H9 (cell line): ENCODE measurements around the gene AKAP5. TPM values are rescaled to one million over a fixed set of nuclear protein-coding genes. Genes with fewer than 3 reads are reported as not detected.

Experiments used
- DNase-seq: peaks from one replicate; pipeline ENCODE4 v3.0.0-alpha.2; 2017
- H2AFZ ChIP-seq: one replicate; pipeline ENCODE4 v1.6.1; 2013; ENCODE audit warnings: mild to moderate bottlenecking, low read length, control low read depth, moderate library complexity
- H2AK5ac ChIP-seq: 2 replicates; pipeline ENCODE4 v1.6.1; 2013; ENCODE audit warnings: low read length, control low read depth, mixed read lengths; ENCODE audit not compliant: insufficient read length
- H2BK120ac ChIP-seq: one replicate; pipeline ENCODE4 v1.6.1; 2013; ENCODE audit warnings: low read depth, mild to moderate bottlenecking, low read length, control low read depth, inconsistent platforms; ENCODE audit not compliant: poor library complexity, severe bottlenecking
- H2BK12ac ChIP-seq: 2 replicates; pipeline ENCODE4 v1.6.1; 2013; ENCODE audit warnings: low read length, control low read depth, mixed read lengths, low read depth; ENCODE audit not compliant: insufficient read length
- H2BK15ac ChIP-seq: 2 replicates; pipeline ENCODE4 v1.6.1; 2013; ENCODE audit warnings: low read depth, low read length, control low read depth
- H2BK20ac ChIP-seq: one replicate; pipeline ENCODE4 v1.6.1; 2013; ENCODE audit warnings: low read depth, mild to moderate bottlenecking, low read length, control low read depth, inconsistent platforms; ENCODE audit not compliant: poor library complexity, severe bottlenecking
- H2BK5ac ChIP-seq: 2 replicates; pipeline ENCODE4 v1.6.1; 2013; ENCODE audit warnings: low read length, control low read depth, mixed read lengths; ENCODE audit not compliant: insufficient read length
- H3K14ac ChIP-seq: 2 replicates; pipeline ENCODE4 v1.6.1; 2013; ENCODE audit warnings: low read length, control low read depth; ENCODE audit not compliant: insufficient read depth
- H3K18ac ChIP-seq: 2 replicates; pipeline ENCODE4 v1.6.1; 2013; ENCODE audit warnings: low read depth, mild to moderate bottlenecking, mixed read lengths, low read length, control low read depth; ENCODE audit not compliant: insufficient read length
- H3K23ac ChIP-seq: 2 replicates; pipeline ENCODE4 v1.6.1; 2013; ENCODE audit warnings: low read length, control low read depth, mixed read lengths, low read depth; ENCODE audit not compliant: insufficient read length
- H3K23me2 ChIP-seq: 2 replicates; pipeline ENCODE4 v1.6.1; 2013; ENCODE audit warnings: low read depth, mild to moderate bottlenecking, mixed read lengths, low read length, control low read depth; ENCODE audit not compliant: insufficient read length, poor library complexity, severe bottlenecking
- H3K27ac ChIP-seq: 2 replicates; pipeline ENCODE4 v1.5.1; 2013; ENCODE audit warnings: low read length, control low read depth, mixed read lengths, low read depth; ENCODE audit not compliant: insufficient read length
- H3K27me3 ChIP-seq: 2 replicates; pipeline ENCODE4 v1.6.1; 2013; ENCODE audit warnings: low read length, control low read depth, inconsistent platforms; ENCODE audit not compliant: insufficient read depth
- H3K4ac ChIP-seq: 2 replicates; pipeline ENCODE4 v1.6.1; 2013; ENCODE audit warnings: low read depth, mild to moderate bottlenecking, control low read depth, inconsistent platforms, low read length, moderate library complexity
- H3K4me1 ChIP-seq: 2 replicates; pipeline ENCODE4 v1.6.1; 2013; ENCODE audit warnings: low read length, control low read depth, inconsistent platforms; ENCODE audit not compliant: insufficient read depth
- H3K4me2 ChIP-seq: 2 replicates; pipeline ENCODE4 v1.6.1; 2013; ENCODE audit warnings: low read length, control low read depth, mixed read lengths; ENCODE audit not compliant: insufficient read length, insufficient read depth
- H3K56ac ChIP-seq: 2 replicates; pipeline ENCODE4 v1.6.1; 2013; ENCODE audit warnings: low read depth, mild to moderate bottlenecking, mixed read lengths, low read length, control low read depth; ENCODE audit not compliant: insufficient read length
- H3K79me1 ChIP-seq: 2 replicates; pipeline ENCODE4 v1.6.1; 2013; ENCODE audit warnings: low read depth, mild to moderate bottlenecking, moderate library complexity, low read length, control low read depth, inconsistent platforms; ENCODE audit not compliant: insufficient read depth, poor library complexity, severe bottlenecking
- H3K79me2 ChIP-seq: 2 replicates; pipeline ENCODE4 v1.6.1; 2013; ENCODE audit warnings: low read length, control low read depth, inconsistent platforms; ENCODE audit not compliant: insufficient read depth
- H3K9ac ChIP-seq: 2 replicates; pipeline ENCODE4 v1.6.1; 2013; ENCODE audit warnings: low read length, control low read depth, mixed read lengths; ENCODE audit not compliant: insufficient read length; ENCODE audit errors: extremely low read depth
- H3K9me3 ChIP-seq: one replicate; pipeline ENCODE4 v1.6.1; 2013; ENCODE audit warnings: low read depth, low read length, inconsistent platforms; ENCODE audit not compliant: control insufficient read depth
- H3T11ph ChIP-seq: one replicate; pipeline ENCODE4 v1.6.1; 2013; ENCODE audit warnings: mild to moderate bottlenecking, low read length, control low read depth, inconsistent platforms
- H4K20me1 ChIP-seq: one replicate; pipeline ENCODE4 v1.6.1; 2013; ENCODE audit not compliant: control insufficient read depth, insufficient read length, insufficient read depth
- H4K5ac ChIP-seq: 2 replicates; pipeline ENCODE4 v1.6.1; 2013; ENCODE audit warnings: low read depth, mild to moderate bottlenecking, mixed read lengths, low read length, control low read depth; ENCODE audit not compliant: insufficient read length
- H4K8ac ChIP-seq: replicated peaks from 2 replicates; pipeline ENCODE4 v1.6.1; 2013; ENCODE audit warnings: low read length, control low read depth, mixed read lengths, low read depth; ENCODE audit not compliant: insufficient read length
- H4K91ac ChIP-seq: 2 replicates; pipeline ENCODE4 v1.6.1; 2013; ENCODE audit warnings: low read depth, mild to moderate bottlenecking, moderate library complexity, mixed read lengths, low read length, control low read depth; ENCODE audit not compliant: insufficient read length
- H3K27ac Mint-ChIP-seq, 3 experiments: 2 replicates in 2 of 3; 3 replicates in 1 of 3; pipeline ENCODE4 v1.8.0; 2020 to 2021; ENCODE audit warnings: mixed read lengths in 3 of 3, mild to moderate bottlenecking in 1 of 3, moderate library complexity in 1 of 3
- H3K27me3 Mint-ChIP-seq: 2 replicates; pipeline ENCODE4 v1.8.0; 2021; ENCODE audit warnings: low read depth, mild to moderate bottlenecking, moderate library complexity, mixed read lengths
- H3K36me3 Mint-ChIP-seq, 3 experiments: 2 replicates in 2 of 3; 3 replicates in 1 of 3; pipeline ENCODE4 v1.8.0; 2020 to 2021; ENCODE audit warnings: low read depth in 3 of 3, mixed read lengths in 3 of 3; ENCODE audit not compliant: insufficient read depth in 1 of 3
- H3K4me1 Mint-ChIP-seq, 2 experiments: 2 replicates each; pipeline ENCODE4 v1.8.0; 2020; ENCODE audit warnings: mixed read lengths in 2 of 2
- H3K4me3 Mint-ChIP-seq, 2 experiments: 2 replicates in 1 of 2; 3 replicates in 1 of 2; pipeline ENCODE4 v1.8.0; 2020 to 2021; ENCODE audit warnings: mild to moderate bottlenecking in 2 of 2, mixed read lengths in 2 of 2, moderate library complexity in 1 of 2
- H3K9me3 Mint-ChIP-seq, 2 experiments: 2 replicates in 1 of 2; 3 replicates in 1 of 2; pipeline ENCODE4 v1.8.0; 2020; ENCODE audit warnings: mild to moderate bottlenecking in 2 of 2, mixed read lengths in 2 of 2, moderate library complexity in 1 of 2
- CTCF ChIP-seq: fragments of 200-600 bp; sonication (generic); conservative IDR thresholded peaks from 3 replicates; pipeline ENCODE4 v1.8.0; 2021; ENCODE audit warnings: antibody characterized with exemption, mild to moderate bottlenecking
- WGBS: extraction: QIAGEN DNeasy Blood & Tissue Kit; methylation state at CpG from one replicate; pipeline ENCODE4 v1.1.7; 2013; ENCODE audit warnings: missing lambda C conversion rate, low lambda C conversion rate, mixed read lengths; ENCODE audit not compliant: insufficient read length; ENCODE audit errors: extremely low coverage; 5-methylcytosine and 5-hydroxymethylcytosine counted together
- total RNA-seq: library from RNA; stranded (reverse); gene quantifications from 2 replicates; pipeline ENCODE4 v1.2.1, GENCODE V29; 2021

Gene AKAP5
- total RNA-seq, 1 experiment from 2014 or later: 2.5 TPM

- H3K4me1 Mint-ChIP-seq: peaks cover 3 to 4% of the 10 kb centered on the region in 2 experiments
- no peak overlapping the region for H3K4me3 Mint-ChIP-seq
- Histone ChIP-seq H3K9me3 (no peaks in the 10 kb centered on the region), H3K56ac (no peak overlapping the region), H2BK12ac (no peak overlapping the region), H2BK5ac (no peak overlapping the region), H4K20me1 (no peaks in the 10 kb centered on the region), H3K27me3 (no peaks in the 10 kb centered on the region), H3K79me1 (no peaks in the 10 kb centered on the region), H3K18ac (no peak overlapping the region), H3K14ac (no peak overlapping the region), H4K5ac (no peak overlapping the region), H4K8ac (no peak overlapping the region), H3K23ac (no peak overlapping the region), H3K79me2 (no peaks in the 10 kb centered on the region), H3K9ac (no peak overlapping the region), H3K27ac (no peak overlapping the region), H2BK120ac (no peak overlapping the region), H3K23me2 (peaks cover 1% of the 10 kb centered on the region), H3K4me1 (no peaks in the 10 kb centered on the region), H2BK20ac (no peak overlapping the region), H2BK15ac (no peak overlapping the region), H2AFZ (no peak overlapping the region), H2AK5ac (no peak overlapping the region), H3T11ph (no peak overlapping the region), H3K4me2 (no peak overlapping the region), H3K4ac (no peak overlapping the region), H4K91ac (no peak overlapping the region)
- no peak for TF ChIP-seq CTCF
- no peaks in the 10 kb centered on the region for H3K9me3 Mint-ChIP-seq
- 0 out of 7 replicates have a peak overlapping the region, but pooled peaks of 1 of the 3 experiments have one; percentile 28 for H3K27ac Mint-ChIP-seq
- H3K36me3 Mint-ChIP-seq: peaks cover 18 to 60% (median 29%) of the 10 kb centered on the region in 3 experiments
- no CpG with 5 or more reads among the region's 4 CpGs for WGBS
- no peak for DNase-seq
- H3K27me3 Mint-ChIP-seq: no peaks in the 10 kb centered on the region
Observed at GRCh38 chr14:64459405-64460136, 5.7 kb upstream of the AKAP5 start.
